OCI-LY7 (cell line): ENCODE results near the gene ST8SIA2. TPM values are rescaled to one million over a fixed set of nuclear protein-coding genes. Genes with fewer than 3 reads are reported as not detected.

Experiments used
- BruUV-seq: library from RNA; stranded (reverse); fragments of 400-500 nt; replicated peaks from 2 replicates; lab custom pipeline; 2021; lab: Mats Ljungman, UMichigan
- CTCF ChIA-PET: fragments of 300-600 bp; sonication (Branson Sonifier 250); formaldehyde crosslinking; loops from one replicate; lab custom pipeline; 2022; ENCODE audit warnings: antibody characterized with exemption; ENCODE audit not compliant: unreplicated experiment; lab: Charles Lee
- POLR2A ChIA-PET: fragments of 300-600 bp; sonication (Branson Sonifier 250); formaldehyde crosslinking; loops from one replicate; lab custom pipeline; 2022; ENCODE audit warnings: antibody characterized with exemption; lab: Charles Lee
- DNase-seq: peaks from one replicate; pipeline ENCODE4 v3.0.0-alpha.2; 2015; ENCODE audit warnings: low spot score
- H2AFZ ChIP-seq: fragments of 200-600 bp; sonication (generic), shearing (Covaris generic); 2 replicates; pipeline ENCODE4 v1.6.1; 2014; ENCODE audit warnings: mild to moderate bottlenecking, antibody characterized with exemption, low read length, moderate library complexity
- H3K27ac ChIP-seq: fragments of 200-600 bp; sonication (generic); 2 replicates; pipeline ENCODE4 v1.5.1; 2014; ENCODE audit warnings: mixed run types, low read depth, mild to moderate bottlenecking, moderate library complexity, low read length, inconsistent platforms; ENCODE audit not compliant: poor library complexity, severe bottlenecking
- H3K36me3 ChIP-seq: fragments of 200-600 bp; sonication (generic); 2 replicates; pipeline ENCODE4 v1.6.1; 2014; ENCODE audit warnings: mild to moderate bottlenecking, antibody characterized with exemption, low read length, moderate library complexity, mixed read lengths; ENCODE audit not compliant: insufficient read depth
- H3K4me1 ChIP-seq: fragments of 200-600 bp; sonication (generic); 2 replicates; pipeline ENCODE4 v1.5.1; 2014; ENCODE audit warnings: mild to moderate bottlenecking, low read length; ENCODE audit not compliant: insufficient read depth, poor library complexity, severe bottlenecking
- H3K4me2 ChIP-seq: fragments of 200-600 bp; sonication (generic); 2 replicates; pipeline ENCODE4 v1.6.1; 2014; ENCODE audit warnings: mild to moderate bottlenecking, low read length
- H3K4me3 ChIP-seq: fragments of 200-600 bp; sonication (generic); 2 replicates; pipeline ENCODE4 v1.5.1; 2014; ENCODE audit warnings: mild to moderate bottlenecking, low read depth, low read length; ENCODE audit not compliant: poor library complexity, severe bottlenecking
- H3K79me2 ChIP-seq: fragments of 200-600 bp; sonication (generic); 2 replicates; pipeline ENCODE4 v1.6.1; 2016; ENCODE audit warnings: low read depth, mild to moderate bottlenecking, low read length, moderate library complexity, mixed read lengths; ENCODE audit not compliant: insufficient read depth
- H3K9me2 ChIP-seq: fragments of 200-600 bp; sonication (generic); 2 replicates; pipeline ENCODE4 v1.6.1; 2016; ENCODE audit warnings: mild to moderate bottlenecking, low read length, mixed read lengths; ENCODE audit not compliant: insufficient read depth
- H3K9me3 ChIP-seq: fragments of 200-600 bp; sonication (generic); 2 replicates; pipeline ENCODE4 v1.6.1; 2014; ENCODE audit warnings: mild to moderate bottlenecking, mixed run types, low read length, mixed read lengths
- H4K20me1 ChIP-seq: fragments of 200-600 bp; sonication (generic); 2 replicates; pipeline ENCODE4 v1.6.1; 2014; ENCODE audit warnings: mild to moderate bottlenecking, antibody characterized with exemption, low read length, moderate library complexity, mixed read lengths; ENCODE audit not compliant: insufficient read depth
- CTCF ChIP-seq: fragments of 200-600 bp; sonication (generic); conservative IDR thresholded peaks from 2 replicates; pipeline ENCODE4 v1.5.1; 2014; ENCODE audit warnings: mild to moderate bottlenecking, antibody characterized with exemption, low read length, moderate library complexity, mixed read lengths
- EZH2phosphoT487 ChIP-seq: fragments of 200-600 bp; sonication (generic); IDR thresholded peaks from 2 replicates; pipeline ENCODE4 v1.6.1; 2018; ENCODE audit warnings: low read depth, borderline replicate concordance, mild to moderate bottlenecking, mixed run types, antibody characterized with exemption, low read length, moderate library complexity, mixed read lengths
- intact Hi-C: fragments of 100-400 bp; cut with micrococcal nuclease; formaldehyde crosslinking; loops from one replicate; pipeline ENCODE4 v1.10.0; 2022; ENCODE audit not compliant: unreplicated experiment
- total RNA-seq, 2 experiments: library from RNA; depleted of rRNA in 1 of 2; stranded (reverse); fragments of >200 nt in 1 of 2; shearing (Covaris generic) in 1 of 2; gene quantifications; 2 replicates each; pipeline ENCODE4 v1.2.3, GENCODE V29; 2014 to 2022

ST8SIA2 gene
- total RNA-seq, 2 experiments from 2014 or later: not detected

GRCh38 chr15:92463826-92464225, 70.1 kb downstream of the ST8SIA2 start:
- Histone ChIP-seq H3K4me3 (no peak overlapping the region), H3K9me2 (no peaks in the 10 kb centered on the region), H4K20me1 (no peaks in the 10 kb centered on the region), H3K9me3 (no peaks in the 10 kb centered on the region), H3K4me2 (no peak overlapping the region), H2AFZ (no peak overlapping the region), H3K36me3 (no peaks in the 10 kb centered on the region), H3K79me2 (no peaks in the 10 kb centered on the region), H3K27ac (no peak overlapping the region), H3K4me1 (no peaks in the 10 kb centered on the region)
- BruUV-seq: no TSS peak
- POLR2A ChIA-PET: interaction anchor here (0.7 kb wide), 1 partner anchor 1207 kb away, joined by 3 read pairs; no protein-coding TSS in a partner anchor
- CTCF ChIA-PET: no interaction called here
- intact Hi-C loops: no loop called here
- no peak for DNase-seq
- TF ChIP-seq CTCF: no peak
- TF ChIP-seq EZH2phosphoT487: no peak

- H2AFZ ChIP-seq: no peak overlapping the region
- H3K27ac ChIP-seq: no peak overlapping the region
- no peaks in the 10 kb centered on the region for H3K4me1 ChIP-seq
- ChIA-PET POLR2A (no interaction called here), CTCF (no interaction called here)
- no peaks in the 10 kb centered on the region for H3K9me3 ChIP-seq
- H3K4me2 ChIP-seq: no peak overlapping the region
- H3K36me3 ChIP-seq: no peaks in the 10 kb centered on the region
- BruUV-seq: no TSS peak
- no peak for TF ChIP-seq EZH2phosphoT487
- no peak for TF ChIP-seq CTCF
- no peaks in the 10 kb centered on the region for H3K79me2 ChIP-seq
- DNase-seq: no peak
- no peaks in the 10 kb centered on the region for H4K20me1 ChIP-seq
- no peak overlapping the region for H3K4me3 ChIP-seq
- intact Hi-C loops: no loop called here
- H3K9me2 ChIP-seq: no peaks in the 10 kb centered on the region
These were observed 73.2 kb downstream of the ST8SIA2 start for GRCh38 chr15:92466834-92467233.

- H3K4me2 ChIP-seq: no peak overlapping the region
- BruUV-seq: no TSS peak
- DNase-seq: no peak
- intact Hi-C loops: no loop called here
- no peak for TF ChIP-seq CTCF
- no peak for TF ChIP-seq EZH2phosphoT487
- ChIA-PET POLR2A (no interaction called here), CTCF (no interaction called here)
- no peaks in the 10 kb centered on the region for H3K9me2 ChIP-seq
- no peak overlapping the region for H3K27ac ChIP-seq
- no peaks in the 10 kb centered on the region for H4K20me1 ChIP-seq
- H3K79me2 ChIP-seq: no peaks in the 10 kb centered on the region
- H3K9me3 ChIP-seq: no peaks in the 10 kb centered on the region
- no peak overlapping the region for H3K4me3 ChIP-seq
- no peaks in the 10 kb centered on the region for H3K36me3 ChIP-seq
- H3K4me1 ChIP-seq: no peaks in the 10 kb centered on the region
- H2AFZ ChIP-seq: no peak overlapping the region
These were observed 73.6 kb downstream of the ST8SIA2 start for GRCh38 chr15:92467245-92467644.
